ENCODE measurements around the gene BRAP. TPM values are rescaled to one million over a fixed set of nuclear protein-coding genes. Genes with fewer than 3 reads are reported as not detected.

BRAP gene
- polyA plus RNA-seq, 1 of the 3 experiments (the other 2 are of a cell fraction) = 11.4 TPM

- Histone ChIP-seq H3K27ac (ENCODE audit: low read depth in 2 of 2, low read length in 1 of 2) (no peak overlapping the region), H3K9me2 (no peaks in the 10 kb centered on the region), H3K79me2 (ENCODE audit: insufficient read depth) (no peaks in the 10 kb centered on the region; the same call in 1 of the 2 replicates), H4K20me1 (ENCODE audit: insufficient read depth) (no peaks in the 10 kb centered on the region), H3K4me3 (ENCODE audit: low read depth in 2 of 2, low read length in 1 of 2) (no peak overlapping the region), H3K27me3 (ENCODE audit: insufficient read depth) (no peaks in the 10 kb centered on the region), H2AFZ (ENCODE audit: low read depth) (no peak overlapping the region), H3K4me2 (no peak overlapping the region), H3K36me3 (replicated peaks in 1 of 2; ENCODE audit: control insufficient read depth in 1 of 2, insufficient read depth in 2 of 2, low read length in 1 of 2) (peaks cover 28 to 45% of the 10 kb centered on the region in 2 experiments), H3K9ac (no peak overlapping the region), H3F3A (replicated peaks; ENCODE audit: insufficient read depth) (no peaks in the 10 kb centered on the region), H3K4me1 (ENCODE audit: control insufficient read depth in 1 of 2, insufficient read depth in 2 of 2, low read depth in 1 of 2, low read length in 1 of 2) (no peaks in the 10 kb centered on the region), H3K9me3 (no peaks in the 10 kb centered on the region)
- DNase-seq = no peak
- TF ChIP-seq EP300 (IDR thresholded peaks at IDR 0.05; ENCODE audit: borderline replicate concordance in 1 of 2, low read depth in 1 of 2, low read length in 1 of 2) = no peak
- TF ChIP-seq USF1 (IDR thresholded peaks at IDR 0.05; ENCODE audit: borderline replicate concordance, low read depth) = no peak
- TF ChIP-seq RAD21 (IDR thresholded peaks at IDR 0.05; ENCODE audit: low read length) = no peak
- no peak for TF ChIP-seq MXI1 (IDR thresholded peaks at IDR 0.05; ENCODE audit: low read depth, low read length)
- no peak for TF ChIP-seq GATA2 (CRISPR knock-in tag; IDR thresholded peaks at IDR 0.05)
- TF ChIP-seq TAF1 (IDR thresholded peaks at IDR 0.05; ENCODE audit: borderline replicate concordance, low read depth, low read length) = no peak
- no peak for TF ChIP-seq PBX3 (IDR thresholded peaks at IDR 0.05)
- no peak for TF ChIP-seq POLR2AphosphoS5 (IDR thresholded peaks at IDR 0.05; ENCODE audit: low read depth, low read length)
- TF ChIP-seq ELF1 (IDR thresholded peaks at IDR 0.05) = no peak
- WGBS (ENCODE audit: low lambda C conversion rate) = 89% methylated on average over 2 of the region's 2 CpGs
- CTCF ChIA-PET = interaction anchor here (0.8 to 1.6 kb wide), 2 partner anchors 10 to 26 kb away, joined by 3 read pairs; no protein-coding TSS in a partner anchor
- POLR2A ChIA-PET = no interaction called here
Observed at GRCh38 chr12:111699962-111700361, 14.2 kb upstream of the BRAP start.

GRCh38 chr12:111693818-111694217 is 8.1 kb upstream of the BRAP start:
- CTCF ChIA-PET = interaction anchor here (0.9 to 1.9 kb wide), 3 partner anchors 12 to 119 kb away, joined by 3 to 6 read pairs (median 3); no protein-coding TSS in a partner anchor
- TF ChIP-seq JUND (IDR thresholded peaks at IDR 0.05) (no peak), POLR2AphosphoS5 (IDR thresholded peaks at IDR 0.05; ENCODE audit: low read depth, low read length) (no peak), TEAD4 (IDR thresholded peaks at IDR 0.05; ENCODE audit: borderline replicate concordance, insufficient read depth) (no peak), RFX5 (IDR thresholded peaks at IDR 0.05; ENCODE audit: low read length) (no peak), MAX (IDR thresholded peaks at IDR 0.05; ENCODE audit: low read depth) (no peak), EZH2phosphoT487 (IDR thresholded peaks at IDR 0.05; ENCODE audit: borderline replicate concordance, low read depth) (no peak), GATA2 (CRISPR knock-in tag; IDR thresholded peaks at IDR 0.05) (no peak), YY1 (IDR thresholded peaks at IDR 0.05; ENCODE audit: low read depth) (no peak), RCOR1 (IDR thresholded peaks at IDR 0.05; ENCODE audit: low read length) (no peak), SIN3A (IDR thresholded peaks at IDR 0.05; ENCODE audit: borderline replicate concordance, low read depth, low read length) (no peak), IRF3 (IDR thresholded peaks at IDR 0.05; ENCODE audit: low read depth, low read length) (no peak), EP300 (IDR thresholded peaks at IDR 0.05; ENCODE audit: borderline replicate concordance in 1 of 2, low read depth in 1 of 2, low read length in 1 of 2) (no peak), REST (IDR thresholded peaks at IDR 0.05; ENCODE audit: low read depth, low read length) (no peak), NFIC (IDR thresholded peaks at IDR 0.05; ENCODE audit: borderline replicate concordance) (no peak), TCF12 (IDR thresholded peaks at IDR 0.05) (no peak), MXI1 (IDR thresholded peaks at IDR 0.05; ENCODE audit: low read depth, low read length) (no peak), SMC3 (IDR thresholded peaks at IDR 0.05; ENCODE audit: low read depth, low read length) (no peak)

More at GRCh38 chr12:111693818-111694217, 8.1 kb upstream of the BRAP start:
- no peak for DNase-seq
- POLR2A ChIA-PET = interaction anchor here (1.2 kb wide), 1 partner anchor 8 kb away, joined by 5 read pairs; the partner anchor contains the start of genes ACAD10 and BRAP
- Histone ChIP-seq H3K9me2 (no peaks in the 10 kb centered on the region), H3K27ac (ENCODE audit: low read depth in 2 of 2, low read length in 1 of 2) (no peak overlapping the region), H3K36me3 (replicated peaks in 1 of 2; ENCODE audit: control insufficient read depth in 1 of 2, insufficient read depth in 2 of 2, low read length in 1 of 2) (peaks cover 11 to 15% of the 10 kb centered on the region in 2 experiments), H3K27me3 (ENCODE audit: insufficient read depth) (no peaks in the 10 kb centered on the region), H3K9ac (no peak overlapping the region), H3F3A (replicated peaks; ENCODE audit: insufficient read depth) (no peaks in the 10 kb centered on the region), H4K20me1 (ENCODE audit: insufficient read depth) (no peaks in the 10 kb centered on the region), H3K4me2 (no peak overlapping the region), H2AFZ (ENCODE audit: low read depth) (no peak overlapping the region), H3K4me1 (ENCODE audit: control insufficient read depth in 1 of 2, insufficient read depth in 2 of 2, low read depth in 1 of 2, low read length in 1 of 2) (no peaks in the 10 kb centered on the region), H3K79me2 (ENCODE audit: insufficient read depth) (peaks cover 5% of the 10 kb centered on the region; the same call in 1 of the 2 replicates), H3K9me3 (no peaks in the 10 kb centered on the region), H3K4me3 (ENCODE audit: low read depth in 2 of 2, low read length in 1 of 2) (no peak overlapping the region)
- WGBS (ENCODE audit: low lambda C conversion rate) = 97% methylated on average over 5 of the region's 5 CpGs
